HTERT RPE-1 (cell line): ENCODE results near the gene CEP112.

Experiments
- in situ Hi-C: fragments of 300-500 bp; cut with MboI; formaldehyde crosslinking; loops from 4 replicates; pipeline ENCODE4 v1.14.3; 2020; ENCODE audit warnings: low sequenced_read_pairs

CEP112 gene

GRCh38 chr17:65664266-65664665, 527.7 kb downstream of the CEP112 start:
- in situ Hi-C loops = no loop called here

GRCh38 chr17:65662196-65662595, 529.7 kb downstream of the CEP112 start:
- in situ Hi-C loops = no loop called here

GRCh38 chr17:65660947-65661346, 531.0 kb downstream of the CEP112 start:
- in situ Hi-C loops = no loop called here

GRCh38 chr17:65660078-65660477, 531.9 kb downstream of the CEP112 start:
- in situ Hi-C loops = no loop called here

- in situ Hi-C loops = no loop called here
Observed at GRCh38 chr17:65659512-65659911, 532.4 kb downstream of the CEP112 start.

- in situ Hi-C loops = no loop called here
Observed at GRCh38 chr17:65657251-65657828, 534.6 kb downstream of the CEP112 start.

- in situ Hi-C loops = no loop called here
Observed at GRCh38 chr17:65656390-65657250, 535.3 kb downstream of the CEP112 start.

GRCh38 chr17:65655706-65656105, 536.2 kb downstream of the CEP112 start:
- in situ Hi-C loops = no loop called here

GRCh38 chr17:65644545-65644944, 547.4 kb downstream of the CEP112 start:
- in situ Hi-C loops = no loop called here

- in situ Hi-C loops = no loop called here
Observed at GRCh38 chr17:65638221-65638975, 553.5 kb downstream of the CEP112 start.

- in situ Hi-C loops = no loop called here
Observed at GRCh38 chr17:65637786-65638185, 554.1 kb downstream of the CEP112 start.

- in situ Hi-C loops = no loop called here
Observed at GRCh38 chr17:65634533-65634932, 557.4 kb downstream of the CEP112 start.

- in situ Hi-C loops = no loop called here
Observed at GRCh38 chr17:65633988-65634387, 557.9 kb downstream of the CEP112 start.

GRCh38 chr17:65633146-65633881, 558.6 kb downstream of the CEP112 start:
- in situ Hi-C loops = no loop called here

- in situ Hi-C loops = no loop called here
Observed at GRCh38 chr17:65630502-65630901, 561.4 kb downstream of the CEP112 start.

- in situ Hi-C loops = no loop called here
Observed at GRCh38 chr17:65629234-65629690, 562.7 kb downstream of the CEP112 start.

GRCh38 chr17:65628644-65629036, 563.3 kb downstream of the CEP112 start:
- in situ Hi-C loops = no loop called here

GRCh38 chr17:65627891-65628643, 563.9 kb downstream of the CEP112 start:
- in situ Hi-C loops = no loop called here

- in situ Hi-C loops = no loop called here
Observed at GRCh38 chr17:65627108-65627507, 564.8 kb downstream of the CEP112 start.

- in situ Hi-C loops = no loop called here
Observed at GRCh38 chr17:65626451-65626850, 565.5 kb downstream of the CEP112 start.
